HL-60 (cell line): ENCODE measurements around the gene NLGN1.

Experiments
- DNase-seq, 2 experiments: peaks; one replicate each; pipeline ENCODE4 v3.0.0-alpha.2; 2010 to 2020; ENCODE audit warnings: low read depth in 1 of 2, low spot score in 1 of 2
- H3K27ac ChIP-seq: fragments of 250-450 bp; sonication (Bioruptor Pico); replicated peaks from 2 replicates; pipeline ENCODE4 v1.5.1; 2020; ENCODE audit warnings: mild to moderate bottlenecking, moderate library complexity
- H3K27me3 ChIP-seq: fragments of 250-450 bp; sonication (Bioruptor Pico); 2 replicates; pipeline ENCODE4 v1.5.1; 2021; ENCODE audit warnings: mild to moderate bottlenecking, moderate library complexity; ENCODE audit not compliant: insufficient read depth, poor library complexity, severe bottlenecking
- H3K4me3 ChIP-seq: replicated peaks from 2 replicates; pipeline ENCODE4 v1.5.1; 2011; ENCODE audit warnings: mild to moderate bottlenecking, control low read depth, low read length; ENCODE audit not compliant: insufficient read depth
- GABPA ChIP-seq: IDR thresholded peaks from 2 replicates; pipeline ENCODE4 v1.6.1; 2012; ENCODE audit warnings: low read depth
- POLR2AphosphoS5 ChIP-seq: IDR thresholded peaks from 2 replicates; pipeline ENCODE4 v1.6.1; 2012; ENCODE audit warnings: low read depth
- SPI1 ChIP-seq: IDR thresholded peaks from 2 replicates; pipeline ENCODE4 v1.6.1; 2012; ENCODE audit warnings: low read depth, mild to moderate bottlenecking, borderline replicate concordance
- TF ChIP-seq, protein P1 (sequence below): IDR thresholded peaks from one replicate; pipeline ENCODE4 v1.5.1; 2011; ENCODE audit warnings: low read length, control low read depth, inconsistent platforms; ENCODE audit not compliant: insufficient read depth
- TF ChIP-seq, protein P2 (sequence below): IDR thresholded peaks from 2 replicates; pipeline ENCODE4 v1.6.1; 2012; ENCODE audit warnings: low read depth; ENCODE audit not compliant: insufficient replicate concordance

NLGN1 gene

DNA sequence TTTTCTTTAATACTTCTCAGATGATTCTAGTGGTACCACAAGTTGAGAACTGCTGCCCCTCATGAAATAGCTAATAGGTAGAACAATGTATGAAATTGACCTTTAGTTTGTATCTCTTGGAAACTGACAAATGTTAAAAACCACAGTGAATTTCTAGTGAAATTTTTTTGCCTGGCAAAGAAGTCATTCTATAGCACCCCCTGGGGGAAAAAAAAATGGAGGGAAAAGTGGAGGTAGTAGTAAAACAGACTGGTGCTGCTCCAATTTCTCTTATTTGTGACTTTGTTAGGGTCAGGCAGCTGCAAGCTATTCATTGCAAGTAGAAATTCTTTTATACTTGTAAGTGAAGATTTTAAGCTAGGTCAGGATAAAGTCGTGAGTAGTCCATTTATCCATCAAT lies 605.0 kb downstream of the NLGN1 start:
- TF ChIP-seq SPI1 (no peak), POLR2AphosphoS5 (no peak), GABPA (no peak)
- TF ChIP-seq, protein P1, sequence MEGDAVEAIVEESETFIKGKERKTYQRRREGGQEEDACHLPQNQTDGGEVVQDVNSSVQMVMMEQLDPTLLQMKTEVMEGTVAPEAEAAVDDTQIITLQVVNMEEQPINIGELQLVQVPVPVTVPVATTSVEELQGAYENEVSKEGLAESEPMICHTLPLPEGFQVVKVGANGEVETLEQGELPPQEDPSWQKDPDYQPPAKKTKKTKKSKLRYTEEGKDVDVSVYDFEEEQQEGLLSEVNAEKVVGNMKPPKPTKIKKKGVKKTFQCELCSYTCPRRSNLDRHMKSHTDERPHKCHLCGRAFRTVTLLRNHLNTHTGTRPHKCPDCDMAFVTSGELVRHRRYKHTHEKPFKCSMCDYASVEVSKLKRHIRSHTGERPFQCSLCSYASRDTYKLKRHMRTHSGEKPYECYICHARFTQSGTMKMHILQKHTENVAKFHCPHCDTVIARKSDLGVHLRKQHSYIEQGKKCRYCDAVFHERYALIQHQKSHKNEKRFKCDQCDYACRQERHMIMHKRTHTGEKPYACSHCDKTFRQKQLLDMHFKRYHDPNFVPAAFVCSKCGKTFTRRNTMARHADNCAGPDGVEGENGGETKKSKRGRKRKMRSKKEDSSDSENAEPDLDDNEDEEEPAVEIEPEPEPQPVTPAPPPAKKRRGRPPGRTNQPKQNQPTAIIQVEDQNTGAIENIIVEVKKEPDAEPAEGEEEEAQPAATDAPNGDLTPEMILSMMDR, result no peak
- TF ChIP-seq, protein P2, sequence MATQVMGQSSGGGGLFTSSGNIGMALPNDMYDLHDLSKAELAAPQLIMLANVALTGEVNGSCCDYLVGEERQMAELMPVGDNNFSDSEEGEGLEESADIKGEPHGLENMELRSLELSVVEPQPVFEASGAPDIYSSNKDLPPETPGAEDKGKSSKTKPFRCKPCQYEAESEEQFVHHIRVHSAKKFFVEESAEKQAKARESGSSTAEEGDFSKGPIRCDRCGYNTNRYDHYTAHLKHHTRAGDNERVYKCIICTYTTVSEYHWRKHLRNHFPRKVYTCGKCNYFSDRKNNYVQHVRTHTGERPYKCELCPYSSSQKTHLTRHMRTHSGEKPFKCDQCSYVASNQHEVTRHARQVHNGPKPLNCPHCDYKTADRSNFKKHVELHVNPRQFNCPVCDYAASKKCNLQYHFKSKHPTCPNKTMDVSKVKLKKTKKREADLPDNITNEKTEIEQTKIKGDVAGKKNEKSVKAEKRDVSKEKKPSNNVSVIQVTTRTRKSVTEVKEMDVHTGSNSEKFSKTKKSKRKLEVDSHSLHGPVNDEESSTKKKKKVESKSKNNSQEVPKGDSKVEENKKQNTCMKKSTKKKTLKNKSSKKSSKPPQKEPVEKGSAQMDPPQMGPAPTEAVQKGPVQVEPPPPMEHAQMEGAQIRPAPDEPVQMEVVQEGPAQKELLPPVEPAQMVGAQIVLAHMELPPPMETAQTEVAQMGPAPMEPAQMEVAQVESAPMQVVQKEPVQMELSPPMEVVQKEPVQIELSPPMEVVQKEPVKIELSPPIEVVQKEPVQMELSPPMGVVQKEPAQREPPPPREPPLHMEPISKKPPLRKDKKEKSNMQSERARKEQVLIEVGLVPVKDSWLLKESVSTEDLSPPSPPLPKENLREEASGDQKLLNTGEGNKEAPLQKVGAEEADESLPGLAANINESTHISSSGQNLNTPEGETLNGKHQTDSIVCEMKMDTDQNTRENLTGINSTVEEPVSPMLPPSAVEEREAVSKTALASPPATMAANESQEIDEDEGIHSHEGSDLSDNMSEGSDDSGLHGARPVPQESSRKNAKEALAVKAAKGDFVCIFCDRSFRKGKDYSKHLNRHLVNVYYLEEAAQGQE, result no peak
- DNase-seq, result no peak
- Histone ChIP-seq H3K27me3 (no peaks in the 10 kb centered on the region), H3K27ac (no peak overlapping the region), H3K4me3 (no peak overlapping the region)

DNA sequence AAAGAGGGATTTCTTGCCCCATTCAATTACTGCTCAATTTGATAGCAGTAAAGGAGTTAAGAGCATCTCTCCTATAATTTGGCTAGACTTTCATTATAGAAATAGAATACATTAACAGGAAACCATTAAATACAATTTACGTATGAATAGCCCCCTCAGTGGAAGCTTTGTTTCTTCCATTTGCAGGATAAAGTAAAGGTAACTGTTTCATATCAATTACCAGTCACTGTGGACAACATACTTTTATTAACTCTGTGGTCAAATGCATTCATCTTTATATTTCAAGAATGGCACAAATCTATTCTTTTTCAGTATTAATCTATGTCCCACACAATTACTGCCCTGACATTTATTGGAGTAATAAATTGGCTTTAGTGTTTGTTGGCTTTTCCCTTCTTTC lies 613.4 kb downstream of the NLGN1 start:
- DNase-seq, result no peak
- Histone ChIP-seq H3K27ac (no peak overlapping the region), H3K4me3 (no peak overlapping the region), H3K27me3 (no peaks in the 10 kb centered on the region)
- no peak for TF ChIP-seq POLR2AphosphoS5
- no peak for TF ChIP-seq SPI1
- TF ChIP-seq, protein P1, result no peak
- no peak for TF ChIP-seq GABPA
- TF ChIP-seq, protein P2, result no peak

DNA sequence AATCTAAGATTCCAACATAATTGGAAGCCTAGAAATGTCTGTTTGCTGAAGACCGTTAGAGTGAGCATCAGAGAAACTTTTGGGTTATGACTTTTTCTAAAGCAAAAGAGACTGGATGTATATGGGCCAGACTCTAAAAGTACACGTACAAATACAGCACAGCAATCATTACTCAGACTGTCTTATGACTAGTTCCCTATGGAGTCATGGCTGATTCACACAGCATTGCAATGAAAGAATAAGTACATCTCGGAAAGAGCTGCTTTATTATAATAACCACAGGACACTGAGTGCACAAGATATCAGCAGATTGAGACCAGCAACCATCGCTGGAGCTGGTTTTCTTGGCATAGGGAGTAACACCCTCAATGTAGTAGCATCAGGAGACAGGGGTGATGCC lies 618.6 kb downstream of the NLGN1 start:
- no peaks in the 10 kb centered on the region for H3K27me3 ChIP-seq
- H3K27ac ChIP-seq, result no peak overlapping the region
- H3K4me3 ChIP-seq, result no peak overlapping the region
- no peak for DNase-seq
- TF ChIP-seq, protein P2, result no peak
- TF ChIP-seq POLR2AphosphoS5 (no peak), GABPA (no peak), SPI1 (no peak)
- TF ChIP-seq, protein P1, result no peak
